GM19240 (cell line): ENCODE results near the gene EIF3I.
A peak's percentile ranks its signal among the peaks of the same experiment; 100 is the strongest.

Experiments used
- DNase-seq: peaks from one replicate; pipeline ENCODE4 v3.0.0; 2011; ENCODE audit warnings: low spot score; ENCODE audit not compliant: insufficient read length

EIF3I gene

GRCh38 chr1:32198237-32199042 lies 23.8 kb upstream of the EIF3I start:
- DNase-seq = no peak

DNA sequence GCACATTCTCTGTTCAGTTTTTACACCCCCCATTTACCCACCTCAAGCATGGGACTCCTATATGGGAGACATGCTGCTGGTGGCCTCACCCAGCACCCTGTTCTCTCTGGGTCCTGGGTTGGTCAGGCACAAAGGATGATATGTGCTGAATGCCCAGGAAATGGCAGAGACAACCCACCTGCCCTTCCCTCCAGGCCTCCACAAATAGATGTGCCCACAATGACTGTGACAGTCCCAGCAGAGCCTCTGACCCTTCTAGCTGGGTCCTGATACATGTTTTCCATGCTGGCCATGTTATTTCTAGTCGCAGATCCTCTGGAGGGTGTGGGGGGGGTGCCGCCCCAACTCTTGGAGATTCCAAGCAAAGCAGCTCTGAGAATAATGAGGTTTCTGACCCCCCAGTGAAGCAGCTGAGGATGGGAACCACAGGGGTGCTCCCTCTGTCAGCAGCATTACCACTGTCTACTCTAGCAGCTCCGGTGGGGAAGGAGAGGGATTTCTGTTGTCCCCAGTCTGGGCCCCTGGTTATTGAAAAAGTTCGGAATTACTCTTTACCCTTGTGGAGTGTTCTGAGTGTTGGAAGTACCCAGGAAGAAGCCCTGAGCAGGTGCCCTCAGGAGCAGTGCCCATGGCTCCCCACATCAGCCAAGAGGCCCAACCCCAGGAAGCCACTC lies 23.0 kb upstream of the EIF3I start:
- DNase-seq = no peak

GRCh38 chr1:32199717-32200072 lies 22.5 kb upstream of the EIF3I start:
- no peak for DNase-seq

- no peak for DNase-seq
These were observed 21.8 kb upstream of the EIF3I start, which contains the start of gene CCDC28B for GRCh38 chr1:32200226-32201010. CCDC28B (plus strand) TSS chr1:32200595; CDS start chr1:32201936, 1,341 bp downstream.

GRCh38 chr1:32201011-32201855 lies 21.0 kb upstream of the EIF3I start:
- DNase-seq = no peak

- DNase-seq = no peak
These were observed 17.3 kb upstream of the EIF3I start for GRCh38 chr1:32204943-32205361.

DNA sequence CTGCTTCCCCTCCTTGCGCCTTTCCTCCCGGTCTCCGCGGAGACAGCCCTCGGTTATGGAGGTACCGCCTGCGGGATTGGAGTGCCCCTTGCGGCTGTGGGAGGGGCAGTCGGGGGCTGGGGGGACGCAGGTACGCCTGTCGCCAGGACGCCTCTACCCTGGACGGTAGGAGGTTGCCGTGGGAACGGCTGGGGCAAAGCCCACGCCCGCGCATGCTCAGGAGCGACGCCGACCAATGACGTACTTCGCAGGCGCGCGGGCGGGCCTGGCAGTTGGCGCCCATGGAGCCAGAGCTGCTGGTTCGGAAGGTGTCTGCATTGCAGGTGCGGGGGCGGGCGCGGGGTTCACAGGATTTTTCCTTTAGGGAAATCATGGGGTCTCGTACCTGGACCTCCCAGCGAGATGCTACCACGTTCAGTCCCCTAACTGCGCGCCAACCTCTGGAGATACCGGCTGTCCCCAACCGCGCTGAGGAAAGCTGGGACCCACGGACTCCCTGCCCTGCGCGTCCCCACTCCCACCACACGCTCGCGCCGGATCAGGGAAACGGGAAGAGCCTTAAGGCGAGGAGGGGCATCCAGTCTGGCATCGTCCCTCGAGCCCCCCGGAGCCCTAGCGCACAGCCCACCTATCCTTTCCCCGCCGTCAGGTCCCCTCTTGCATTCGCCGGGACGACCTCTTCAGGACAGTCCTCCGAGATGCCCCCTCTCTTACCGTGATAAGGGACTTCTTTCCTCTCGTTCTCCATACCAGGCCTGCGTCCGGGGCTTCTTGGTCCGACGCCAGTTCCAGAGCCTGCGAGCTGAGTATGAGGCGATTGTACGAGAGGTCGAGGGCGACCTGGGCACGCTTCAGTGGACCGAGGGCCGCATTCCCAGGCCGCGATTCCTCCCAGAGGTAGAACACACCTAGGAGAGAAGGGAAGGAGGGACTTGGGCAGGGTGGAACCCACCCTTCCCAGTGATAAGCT lies 16.5 kb upstream of the EIF3I start, which contains the start of gene IQCC:
Gene IQCC (plus strand): TSS at position 271 of the 970 bp plus-strand sequence. CDS start 11 bp downstream, at position 282.
- DNase-seq = peak; percentile 64

DNA sequence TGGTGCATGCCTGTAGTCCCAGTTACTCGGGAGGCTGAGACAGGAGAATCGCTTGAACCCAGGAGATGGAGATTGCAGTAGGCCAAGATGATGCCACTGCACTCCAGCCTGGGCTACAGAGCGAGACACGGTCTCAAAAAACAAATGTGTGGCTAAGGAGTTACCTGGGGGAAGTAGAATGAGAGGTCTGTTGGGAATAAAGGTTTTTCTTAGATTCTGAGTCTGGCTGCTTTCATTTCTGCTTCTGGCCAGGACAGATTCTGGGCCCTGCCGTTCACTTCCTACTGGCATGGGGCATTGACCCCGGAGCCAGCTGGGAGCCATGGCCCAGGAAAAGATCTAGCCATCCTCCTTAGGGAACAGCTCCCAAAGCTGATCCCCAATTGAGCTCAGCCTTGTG lies 13.7 kb upstream of the EIF3I start:
- DNase-seq = no peak

DNA sequence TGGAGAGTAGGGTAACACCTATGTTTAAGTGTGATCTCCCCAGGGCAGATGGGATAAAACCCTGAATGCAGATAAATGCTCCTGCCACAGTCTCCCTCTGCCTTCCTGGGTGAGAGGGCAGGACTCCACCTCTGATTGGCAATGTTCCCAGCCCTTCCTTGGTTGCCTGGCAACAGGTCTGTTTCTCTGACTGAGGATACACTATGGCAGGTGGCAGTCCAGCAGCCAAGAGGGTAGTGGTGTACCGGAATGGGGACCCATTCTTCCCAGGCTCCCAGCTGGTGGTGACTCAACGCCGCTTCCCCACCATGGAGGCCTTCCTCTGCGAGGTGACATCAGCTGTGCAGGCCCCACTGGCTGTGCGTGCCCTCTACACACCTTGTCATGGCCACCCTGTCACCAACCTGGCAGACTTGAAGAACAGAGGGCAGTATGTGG lies 13.3 kb upstream of the EIF3I start, which contains the start of gene DCDC2B:
Gene DCDC2B (plus strand): TSS at position 199 of the 438 bp plus-strand sequence. CDS start 5 bp downstream, at position 204.
- DNase-seq = no peak

DNA sequence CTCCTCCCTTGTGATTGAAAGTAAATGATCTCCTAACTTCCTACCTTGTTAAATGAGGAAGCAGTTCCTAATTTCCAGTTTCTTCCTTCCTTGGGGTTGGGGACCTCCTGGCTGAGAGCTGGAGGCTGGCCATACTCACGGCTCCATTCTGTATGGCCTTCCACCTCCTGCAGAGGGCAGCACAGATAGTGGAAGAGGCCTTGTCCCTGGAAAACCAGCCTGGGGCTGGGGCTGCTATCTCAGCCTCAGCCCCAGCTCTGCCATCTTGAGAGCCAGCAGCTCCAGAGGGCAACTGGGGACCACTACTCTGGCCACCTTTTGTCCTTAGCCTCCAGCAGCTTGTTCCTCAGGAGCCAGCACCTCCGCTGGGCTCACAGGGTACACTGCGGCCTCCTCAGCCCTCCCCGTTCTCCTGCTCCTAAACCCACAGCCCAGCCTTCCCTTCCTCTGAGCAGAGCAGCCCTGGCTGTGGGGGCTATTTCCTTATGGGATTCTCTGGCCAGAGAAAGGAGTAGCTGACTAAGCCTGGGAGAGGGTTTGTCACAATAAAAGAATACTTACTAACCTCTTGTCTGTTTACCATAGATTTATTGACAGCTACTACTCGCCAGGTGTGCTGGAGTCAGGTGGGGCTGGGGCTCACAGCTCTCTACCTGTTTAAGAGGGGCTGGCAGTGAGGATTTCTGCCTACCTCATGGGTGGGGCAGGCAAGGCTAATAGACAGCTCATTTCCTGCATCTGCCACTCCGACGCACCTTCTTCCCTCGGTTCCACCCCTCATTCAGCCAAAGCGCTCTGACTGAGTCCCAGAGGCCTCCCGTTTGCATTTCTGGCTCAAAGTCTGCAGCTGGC lies 6.4 kb upstream of the EIF3I start:
- DNase-seq = peak; percentile 50

GRCh38 chr1:32216566-32216965 lies 5.6 kb upstream of the EIF3I start:
- no peak for DNase-seq

- DNase-seq = no peak
These were observed 3.2 kb upstream of the EIF3I start for GRCh38 chr1:32219022-32219421.

DNA sequence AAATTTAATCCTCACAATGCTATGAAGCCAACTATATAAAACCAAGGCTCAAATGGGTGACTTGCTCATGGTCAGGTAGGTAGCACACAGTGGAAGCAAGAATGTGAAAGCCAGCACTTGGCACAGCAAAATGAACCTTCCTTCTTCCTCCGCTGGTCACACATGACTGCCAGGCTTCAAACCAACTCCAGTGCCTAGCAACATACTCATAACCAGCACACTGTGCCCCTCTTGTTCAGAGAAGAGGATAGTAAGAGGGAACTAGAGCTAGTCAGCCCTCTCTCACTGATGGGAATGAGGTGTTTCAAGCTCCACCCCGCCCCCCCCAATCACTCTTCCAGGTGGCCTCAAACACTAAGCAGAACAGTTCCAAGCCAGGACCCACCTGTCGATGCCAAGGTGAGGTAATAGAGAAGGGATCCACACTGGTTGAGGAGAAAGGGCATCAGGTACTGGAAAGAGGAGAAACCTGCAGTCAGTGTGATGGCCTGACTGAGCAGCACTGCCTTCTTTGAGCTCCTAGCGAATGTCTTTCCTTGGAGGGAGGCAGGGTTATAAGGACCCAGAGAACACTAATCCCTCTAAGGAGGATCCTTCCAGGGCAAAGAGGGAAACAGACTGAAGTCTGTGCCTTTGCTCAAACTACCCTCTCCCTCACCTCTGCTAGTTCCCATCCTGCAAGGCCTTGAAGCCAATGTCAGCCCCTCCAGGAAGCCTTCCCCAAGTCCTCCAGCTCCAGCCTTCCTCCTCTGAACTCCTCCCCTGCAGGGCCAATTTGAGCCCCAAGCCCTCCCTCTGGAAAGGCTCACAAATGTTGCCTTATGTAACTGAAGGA lies 1.2 kb upstream of the EIF3I start:
- no peak for DNase-seq

GRCh38 chr1:32221581-32221979 lies 627 bp upstream of the EIF3I start:
- no peak for DNase-seq

DNA sequence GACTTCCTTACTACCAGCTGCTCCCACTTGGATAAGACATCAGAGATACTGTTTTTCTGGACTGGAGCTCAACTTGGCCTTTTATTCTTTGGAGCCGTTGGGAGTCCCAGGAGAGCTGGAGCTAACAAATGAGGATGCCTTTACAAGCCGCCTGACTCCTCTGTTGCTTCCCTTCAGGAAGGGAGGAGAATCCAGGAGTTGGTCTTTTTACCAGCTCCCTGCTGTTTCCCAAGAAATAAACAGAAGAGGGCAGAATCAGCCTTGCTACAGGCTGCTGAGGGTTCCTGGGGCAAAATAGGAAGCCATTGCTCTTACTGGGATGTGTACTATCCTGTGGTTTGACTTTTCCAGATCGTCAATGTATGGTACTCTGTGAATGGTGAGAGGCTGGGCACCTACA lies 1.5 kb downstream of the EIF3I start:
- DNase-seq = no peak

DNA sequence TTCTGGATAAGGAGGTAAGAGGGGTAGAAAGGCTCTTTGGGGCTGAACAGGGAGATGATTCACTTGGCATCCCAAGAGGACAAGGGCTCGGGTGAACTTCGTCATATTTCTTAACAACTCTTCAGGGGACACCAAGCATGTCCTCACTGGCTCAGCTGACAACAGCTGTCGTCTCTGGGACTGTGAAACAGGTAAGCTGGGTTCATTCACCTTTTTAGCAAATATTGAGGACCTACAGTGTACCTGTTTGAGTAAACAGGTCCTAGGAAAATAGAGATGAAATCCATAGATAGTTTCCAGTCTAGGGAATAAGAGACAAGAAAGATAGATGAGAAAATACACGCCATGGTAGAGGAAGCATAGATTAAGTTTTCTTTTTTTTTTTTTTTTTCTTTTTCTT lies 2.1 kb downstream of the EIF3I start:
- DNase-seq = no peak

GRCh38 chr1:32228771-32229170 lies 6.6 kb downstream of the EIF3I start:
- no peak for DNase-seq
